OCI-LY3 (cell line): ENCODE measurements around the gene NMT1.

ENCODE experiments used
- H2AFZ ChIP-seq: fragments of 200-600, 300-600 bp; shearing (Covaris generic); 2 replicates; pipeline ENCODE4 v1.6.0; 2014; ENCODE audit warnings: antibody characterized with exemption, low read depth, low read length
- H3K27ac ChIP-seq: fragments of 200-600, 300-600 bp; sonication (generic); 2 replicates; pipeline ENCODE4 v1.5.1; 2014; ENCODE audit warnings: mild to moderate bottlenecking, low read length, moderate library complexity, mixed read lengths
- H3K27me3 ChIP-seq: fragments of 200-600, 300-600 bp; sonication (generic); 2 replicates; pipeline ENCODE4 v1.6.1; 2014; ENCODE audit warnings: low read depth, low read length, mixed read lengths
- H3K36me3 ChIP-seq: fragments of 200-600, 300-600 bp; sonication (generic); replicated peaks from 2 replicates; pipeline ENCODE3; 2014; ENCODE audit warnings: low read depth, low read length, mixed read lengths
- H3K4me1 ChIP-seq: fragments of 300-600, 200-600 bp; sonication (generic); 2 replicates; pipeline ENCODE4 v1.6.1; 2014; ENCODE audit warnings: low read length, mixed read lengths
- H3K4me2 ChIP-seq: fragments of 200-600, 300-600 bp; sonication (generic); 2 replicates; pipeline ENCODE4 v1.6.1; 2014; ENCODE audit warnings: low read length, mixed read lengths
- H3K4me3 ChIP-seq: fragments of 300-600, 200-600 bp; sonication (generic); 2 replicates; pipeline ENCODE4 v1.5.1; 2014; ENCODE audit warnings: antibody characterized with exemption, mild to moderate bottlenecking, low read length, moderate library complexity
- H3K79me2 ChIP-seq: fragments of 300-600, 200-600 bp; shearing (Covaris generic); 2 replicates; pipeline ENCODE4 v1.6.1; 2014; ENCODE audit warnings: mild to moderate bottlenecking, low read length, mixed read lengths
- H3K9ac ChIP-seq: fragments of 300-600, 200-600 bp; shearing (Covaris generic); 2 replicates; pipeline ENCODE4 v1.6.0; 2014; ENCODE audit warnings: mild to moderate bottlenecking, low read length, moderate library complexity
- H3K9me3 ChIP-seq: fragments of 200-600, 300-600 bp; shearing (Covaris generic); 2 replicates; pipeline ENCODE4 v1.6.1; 2014; ENCODE audit warnings: low read length, mixed read lengths; ENCODE audit not compliant: insufficient read depth
- H4K20me1 ChIP-seq: fragments of 200-600, 300-600 bp; sonication (generic); 2 replicates; pipeline ENCODE4 v1.6.1; 2016; ENCODE audit warnings: low read length, mixed read lengths; ENCODE audit not compliant: insufficient read depth
- EZH2phosphoT487 ChIP-seq: fragments of 200-600 bp; shearing (Covaris generic); IDR thresholded peaks from 2 replicates; pipeline ENCODE4 v1.6.1; 2018; ENCODE audit warnings: antibody characterized with exemption, mixed run types, low read depth
- TF ChIP-seq, protein P1 (sequence below): fragments of 200-600, 300-600 bp; sonication (generic); IDR thresholded peaks from 2 replicates; pipeline ENCODE4 v1.5.1; 2014; ENCODE audit warnings: antibody characterized with exemption, low read length, low read depth

Gene NMT1

DNA sequence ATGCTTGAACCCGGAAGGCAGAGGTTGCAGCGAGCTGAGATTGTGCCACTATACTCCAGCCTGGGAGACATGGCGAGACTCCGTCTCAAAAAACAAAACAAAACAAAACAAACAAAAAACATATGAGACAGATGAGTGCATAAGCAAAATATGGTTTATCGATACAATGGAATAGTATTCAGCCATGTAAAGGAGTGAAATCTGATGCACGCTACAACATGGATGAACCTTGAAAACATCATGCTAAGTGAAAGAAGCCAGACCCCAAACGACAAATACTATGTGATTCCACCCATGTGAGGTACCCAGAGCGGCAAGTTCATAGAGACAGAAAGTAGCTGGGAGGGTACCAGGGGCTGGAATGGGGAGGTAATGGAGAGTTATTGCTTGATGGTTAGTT, 64.4 kb downstream of the NMT1 start:
- H3K4me1 ChIP-seq: peaks cover 4% of the 10 kb centered on the region; the same call in 1 of the 2 replicates

DNA sequence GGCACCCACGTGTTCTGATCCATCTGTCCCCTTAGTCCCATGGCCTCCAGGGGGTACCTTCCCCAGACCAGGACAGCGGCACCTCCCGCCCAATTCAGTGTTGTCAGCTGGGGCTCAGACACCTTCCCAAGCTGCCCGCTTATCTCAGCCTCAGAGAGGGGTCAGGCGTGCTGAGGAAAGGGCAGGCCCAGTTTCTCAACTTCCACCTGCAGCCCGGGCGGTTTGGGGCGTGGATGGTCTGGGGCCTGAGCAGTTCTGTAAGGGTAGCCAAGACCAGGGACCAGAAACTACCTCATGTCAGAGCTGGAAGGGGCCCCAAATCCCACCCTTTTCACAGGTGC, 66.1 kb downstream of the NMT1 start:
- Histone ChIP-seq H3K27ac (no peak overlapping the region), H4K20me1 (no peaks in the 10 kb centered on the region), H3K27me3 (no peaks in the 10 kb centered on the region; the same call in 1 of the 2 replicates), H3K79me2 (no peaks in the 10 kb centered on the region), H3K9me3 (no peaks in the 10 kb centered on the region), H3K36me3 (no peaks in the 10 kb centered on the region), H3K4me3 (no peak overlapping the region), H3K9ac (no peak overlapping the region), H3K4me2 (no peak overlapping the region), H2AFZ (no peak overlapping the region), H3K4me1 (peaks cover 7% of the 10 kb centered on the region; the same call in 1 of the 2 replicates)
- TF ChIP-seq, protein P1, sequence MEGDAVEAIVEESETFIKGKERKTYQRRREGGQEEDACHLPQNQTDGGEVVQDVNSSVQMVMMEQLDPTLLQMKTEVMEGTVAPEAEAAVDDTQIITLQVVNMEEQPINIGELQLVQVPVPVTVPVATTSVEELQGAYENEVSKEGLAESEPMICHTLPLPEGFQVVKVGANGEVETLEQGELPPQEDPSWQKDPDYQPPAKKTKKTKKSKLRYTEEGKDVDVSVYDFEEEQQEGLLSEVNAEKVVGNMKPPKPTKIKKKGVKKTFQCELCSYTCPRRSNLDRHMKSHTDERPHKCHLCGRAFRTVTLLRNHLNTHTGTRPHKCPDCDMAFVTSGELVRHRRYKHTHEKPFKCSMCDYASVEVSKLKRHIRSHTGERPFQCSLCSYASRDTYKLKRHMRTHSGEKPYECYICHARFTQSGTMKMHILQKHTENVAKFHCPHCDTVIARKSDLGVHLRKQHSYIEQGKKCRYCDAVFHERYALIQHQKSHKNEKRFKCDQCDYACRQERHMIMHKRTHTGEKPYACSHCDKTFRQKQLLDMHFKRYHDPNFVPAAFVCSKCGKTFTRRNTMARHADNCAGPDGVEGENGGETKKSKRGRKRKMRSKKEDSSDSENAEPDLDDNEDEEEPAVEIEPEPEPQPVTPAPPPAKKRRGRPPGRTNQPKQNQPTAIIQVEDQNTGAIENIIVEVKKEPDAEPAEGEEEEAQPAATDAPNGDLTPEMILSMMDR: no peak
- TF ChIP-seq EZH2phosphoT487: no peak

More for the DNA sequence above, 64.4 kb downstream of the NMT1 start:
- Histone ChIP-seq H3K9ac (no peak overlapping the region), H3K9me3 (no peaks in the 10 kb centered on the region), H3K27me3 (no peaks in the 10 kb centered on the region; the same call in 1 of the 2 replicates), H3K79me2 (no peaks in the 10 kb centered on the region), H3K36me3 (no peaks in the 10 kb centered on the region), H3K27ac (no peak overlapping the region), H3K4me2 (no peak overlapping the region), H4K20me1 (no peaks in the 10 kb centered on the region), H2AFZ (no peak overlapping the region), H3K4me3 (no peak overlapping the region)
- no peak for TF ChIP-seq EZH2phosphoT487
- TF ChIP-seq, protein P1: no peak

DNA sequence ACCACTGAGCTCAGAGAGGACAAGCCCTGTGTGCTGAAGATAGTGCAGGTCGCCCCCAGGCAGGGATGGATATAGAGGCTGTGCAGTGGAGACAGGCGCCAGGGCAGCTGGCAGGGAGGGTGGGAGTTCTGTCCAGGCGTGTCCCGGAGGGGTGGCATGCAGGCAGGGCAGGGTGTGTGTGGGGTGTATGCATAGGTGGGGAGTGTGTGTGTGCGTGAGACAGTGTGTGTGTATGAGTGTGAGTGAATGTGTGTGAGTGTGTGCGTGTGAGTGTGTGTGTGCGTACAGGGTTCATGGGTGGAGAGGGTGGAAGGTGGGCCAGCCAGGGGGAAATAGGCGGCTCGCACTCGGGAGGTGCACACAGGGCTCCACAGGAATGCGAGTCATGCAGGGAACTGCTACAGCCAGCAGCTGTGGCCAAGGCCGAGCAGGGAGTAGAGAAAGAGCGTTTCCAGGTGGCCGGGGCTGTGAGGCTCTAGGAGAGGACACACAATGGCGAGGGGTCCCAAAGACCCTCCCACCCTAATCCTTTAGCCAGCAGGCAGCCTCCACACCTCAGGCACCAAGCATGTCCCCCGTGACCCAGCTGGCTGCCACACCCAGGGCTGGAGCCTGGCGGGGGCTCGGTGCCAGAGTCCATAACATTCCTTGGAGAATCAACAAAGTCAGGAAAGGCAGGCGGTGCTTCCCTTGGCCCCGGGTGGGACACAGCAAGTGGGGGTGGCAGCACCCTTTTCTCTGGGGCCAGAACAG, 66.6 kb downstream of the NMT1 start:
- Histone ChIP-seq H2AFZ (no peak overlapping the region), H3K36me3 (no peaks in the 10 kb centered on the region), H4K20me1 (no peaks in the 10 kb centered on the region), H3K4me2 (no peak overlapping the region), H3K4me3 (no peak overlapping the region), H3K79me2 (no peaks in the 10 kb centered on the region), H3K4me1 (peaks cover 7% of the 10 kb centered on the region; the same call in 1 of the 2 replicates), H3K9me3 (no peaks in the 10 kb centered on the region), H3K27ac (no peak overlapping the region), H3K27me3 (no peaks in the 10 kb centered on the region; the same call in 1 of the 2 replicates), H3K9ac (no peak overlapping the region)
- no peak for TF ChIP-seq EZH2phosphoT487
- TF ChIP-seq, protein P1: no peak

DNA sequence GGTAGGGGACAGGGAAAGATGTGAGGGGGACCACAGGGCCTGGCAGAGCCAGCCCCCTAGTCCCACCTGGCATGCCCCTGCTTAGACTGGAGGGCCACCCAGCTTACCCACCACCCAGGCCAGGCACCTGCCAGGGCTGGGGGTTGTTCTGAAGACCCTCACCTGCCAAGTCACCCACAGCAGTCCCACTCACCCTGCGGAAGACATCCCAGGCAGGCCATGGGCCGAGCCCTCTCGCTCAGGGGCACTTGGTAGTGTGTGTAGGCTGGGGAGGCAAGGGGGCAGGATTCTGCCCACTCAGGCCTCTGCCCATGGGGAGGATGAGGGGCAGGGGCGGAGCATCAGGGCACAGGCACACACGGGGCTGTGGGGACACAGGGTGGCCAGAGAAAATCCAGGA, 67.2 kb downstream of the NMT1 start:
- no peak overlapping the region for H2AFZ ChIP-seq
- no peak overlapping the region for H3K9ac ChIP-seq
- no peak overlapping the region for H3K4me2 ChIP-seq
- no peaks in the 10 kb centered on the region; the same call in 1 of the 2 replicates for H3K27me3 ChIP-seq
- TF ChIP-seq, protein P1: no peak
- no peak for TF ChIP-seq EZH2phosphoT487
- peaks cover 7% of the 10 kb centered on the region; the same call in 1 of the 2 replicates for H3K4me1 ChIP-seq
- H3K79me2 ChIP-seq: no peaks in the 10 kb centered on the region
- no peak overlapping the region for H3K27ac ChIP-seq
- no peaks in the 10 kb centered on the region for H3K9me3 ChIP-seq
- H4K20me1 ChIP-seq: no peaks in the 10 kb centered on the region
- no peaks in the 10 kb centered on the region for H3K36me3 ChIP-seq
- H3K4me3 ChIP-seq: no peak overlapping the region
